RWPE1 (cell line): ENCODE data around the gene AGRN.
A peak's percentile ranks its signal among the peaks of the same experiment; 100 is the strongest.

ENCODE experiments used
- CTCF ChIA-PET: fragments of 350-600 bp; sonication (Branson Sonifier 250); formaldehyde crosslinking; extraction: SDS; loops from one replicate; lab custom pipeline; 2021; lab: Yijun Ruan, JAX
- POLR2A ChIA-PET: fragments of 400-600 bp; formaldehyde crosslinking; extraction: SDS; loops from one replicate; lab custom pipeline; 2020; ENCODE audit warnings: antibody characterized with exemption; ENCODE audit not compliant: low non-redundant PET; lab: Yijun Ruan, JAX
- DNase-seq: peaks from one replicate; pipeline ENCODE4 v3.0.0; 2012; ENCODE audit warnings: low spot score
- H3K27ac ChIP-seq: fragments of 450-650 bp; 2 replicates; pipeline ENCODE4 v1.5.1; 2017
- CTCF ChIP-seq: fragments of 450-650 bp; conservative IDR thresholded peaks from 2 replicates; pipeline ENCODE4 v1.5.1; 2017; ENCODE audit warnings: low read depth, mild to moderate bottlenecking

Gene AGRN

GRCh38 chr1:1021010-1021919 is 1.3 kb downstream of the AGRN start:
- ChIA-PET POLR2A (interaction anchor here (0.6 to 1.4 kb wide), 2 partner anchors 11 to 31 kb away, joined by 3 to 4 read pairs; no protein-coding TSS in a partner anchor), CTCF (interaction anchor here (0.6 kb wide), 1 partner anchor 15 kb away, joined by 4 read pairs; no protein-coding TSS in a partner anchor)
- H3K27ac ChIP-seq: peak overlapping the region; percentile 98
- no peak for TF ChIP-seq CTCF
- DNase-seq: peak; percentile 51

GRCh38 chr1:1021920-1022259 is 2.0 kb downstream of the AGRN start:
- no peak for TF ChIP-seq CTCF
- peak; percentile 67 for DNase-seq
- H3K27ac ChIP-seq: peak overlapping the region; percentile 98
- ChIA-PET CTCF (no interaction called here), POLR2A (interaction anchor here (1.4 kb wide), 1 partner anchor 10 kb away, joined by 4 read pairs; no protein-coding TSS in a partner anchor)

- DNase-seq: no peak
- TF ChIP-seq CTCF: no peak
- ChIA-PET CTCF (interaction anchor here (1.0 to 1.4 kb wide), 2 partner anchors 21 to 41 kb away, joined by 4 read pairs; no protein-coding TSS in a partner anchor), POLR2A (no interaction called here)
- H3K27ac ChIP-seq: peak overlapping the region; percentile 98
Measured at GRCh38 chr1:1022302-1023009, 2.5 kb downstream of the AGRN start.

GRCh38 chr1:1023700-1024099 is 3.8 kb downstream of the AGRN start:
- H3K27ac ChIP-seq: peak overlapping the region; percentile 98
- no peak for DNase-seq
- no peak for TF ChIP-seq CTCF
- ChIA-PET POLR2A (no interaction called here), CTCF (interaction anchor here (0.8 to 2.1 kb wide), 2 partner anchors 16 to 22 kb away, joined by 3 to 16 read pairs; no protein-coding TSS in a partner anchor)

GRCh38 chr1:1024149-1024770 is 4.3 kb downstream of the AGRN start:
- CTCF ChIA-PET: interaction anchor here (0.8 to 2.1 kb wide), 3 partner anchors 15 to 22 kb away, joined by 3 to 16 read pairs (median 8); no protein-coding TSS in a partner anchor
- DNase-seq: no peak
- H3K27ac ChIP-seq: peak overlapping the region; percentile 98
- POLR2A ChIA-PET: no interaction called here
- TF ChIP-seq CTCF: no peak
